Panc1 (cell line): Measurements from ENCODE around the gene CALD1. TPM values are rescaled to one million over a fixed set of nuclear protein-coding genes. Genes with fewer than 3 reads are reported as not detected.

Experiments used
- ATAC-seq: fragments of 200-7000 bp; cut with Tn5 transposase; 2 replicates; pipeline ENCODE4 v1.9.1; 2020; ENCODE audit warnings: mild to moderate bottlenecking, moderate library complexity
- BruUV-seq: library from RNA; stranded (reverse); fragments of 400-500 nt; replicated peaks from 2 replicates; lab custom pipeline; 2021; lab: Mats Ljungman, UMichigan
- CTCF ChIA-PET: fragments of 300-600 bp; sonication (Branson Sonifier 250); formaldehyde crosslinking; loops from one replicate; lab custom pipeline; 2022; ENCODE audit warnings: antibody characterized with exemption; lab: Charles Lee
- POLR2A ChIA-PET: fragments of 300-600 bp; sonication (Branson Sonifier 250); formaldehyde crosslinking; loops from one replicate; lab custom pipeline; 2022; ENCODE audit warnings: antibody characterized with exemption; lab: Charles Lee
- DNase-seq: peaks from one replicate; pipeline ENCODE4 v3.0.0-alpha.2; 2010; ENCODE audit warnings: low read depth, low spot score
- H3K27ac ChIP-seq: 2 replicates; pipeline ENCODE4 v1.5.1; 2011; ENCODE audit warnings: mild to moderate bottlenecking, low read length, inconsistent platforms
- H3K27me3 ChIP-seq: fragments of 200-500 bp; sonication (Bioruptor generic); 2 replicates; pipeline ENCODE4 v1.6.0; 2014; ENCODE audit warnings: low read length, inconsistent platforms; ENCODE audit not compliant: control insufficient read depth, insufficient read depth
- H3K36me3 ChIP-seq: fragments of 200-500 bp; sonication (Bioruptor generic); 2 replicates; pipeline ENCODE4 v1.5.1; 2014; ENCODE audit warnings: inconsistent platforms, mild to moderate bottlenecking, low read length, moderate library complexity; ENCODE audit not compliant: control insufficient read depth, insufficient read depth
- H3K4me1 ChIP-seq: 2 replicates; pipeline ENCODE4 v1.5.1; 2011; ENCODE audit warnings: inconsistent platforms, mild to moderate bottlenecking, low read length, moderate library complexity; ENCODE audit not compliant: control insufficient read depth, insufficient read depth
- H3K4me3 ChIP-seq, 2 experiments: 2 replicates each; pipeline ENCODE4 v1.5.1; 2011 to 2012; ENCODE audit warnings: low read depth in 2 of 2, low read length in 2 of 2, mild to moderate bottlenecking in 2 of 2, inconsistent platforms in 1 of 2, moderate library complexity in 1 of 2
- H3K9me3 ChIP-seq: fragments of 200-500 bp; sonication (Bioruptor generic); 2 replicates; pipeline ENCODE4 v1.5.1; 2014; ENCODE audit warnings: low read depth, mild to moderate bottlenecking, inconsistent platforms, low read length, moderate library complexity; ENCODE audit not compliant: control insufficient read depth, insufficient read depth
- POLR2AphosphoS5 ChIP-seq: IDR thresholded peaks from 2 replicates; pipeline ENCODE4 v1.6.1; 2012; ENCODE audit warnings: mild to moderate bottlenecking, low read depth, low read length, moderate library complexity
- SIN3A ChIP-seq: IDR thresholded peaks from 2 replicates; pipeline ENCODE4 v1.6.1; 2012; ENCODE audit warnings: low read depth, mild to moderate bottlenecking, low read length, moderate library complexity, borderline replicate concordance; ENCODE audit not compliant: insufficient read depth
- TCF7L2 ChIP-seq: IDR thresholded peaks from 2 replicates; pipeline ENCODE4 v1.6.1; 2011; ENCODE audit warnings: mild to moderate bottlenecking, low read depth, low read length, inconsistent platforms
- in situ Hi-C: cut with HindIII; loops from 2 replicates; pipeline ENCODE4 v1.10.0; 2016; ENCODE audit warnings: low sequenced_read_pairs, low pct_unique_long_range_greater_than_20kb
- intact Hi-C: fragments of 100-400 bp; cut with micrococcal nuclease; formaldehyde crosslinking; loops from one replicate; pipeline ENCODE4 v1.10.0; 2022; ENCODE audit not compliant: unreplicated experiment
- total RNA-seq: library from RNA; stranded (reverse); gene quantifications from one replicate; pipeline ENCODE4 v1.2.1, GENCODE V29; 2021; ENCODE audit not compliant: unreplicated experiment
- TF ChIP-seq, protein P1 (sequence below), 2 experiments: IDR thresholded peaks; 2 replicates each; pipeline ENCODE4 v1.6.1; 2011 to 2012; ENCODE audit warnings: low read depth in 2 of 2, control low read depth in 1 of 2, low read length in 1 of 2, mild to moderate bottlenecking in 1 of 2, moderate library complexity in 1 of 2; ENCODE audit not compliant: insufficient read depth in 1 of 2
- TF ChIP-seq, protein P2 (sequence below): fragments of 450-650 bp; IDR thresholded peaks from 2 replicates; pipeline ENCODE4 v1.5.1; 2017; ENCODE audit warnings: mild to moderate bottlenecking

The CALD1 gene
- total RNA-seq, 1 experiment from 2014 or later, result 9.2 TPM

DNA sequence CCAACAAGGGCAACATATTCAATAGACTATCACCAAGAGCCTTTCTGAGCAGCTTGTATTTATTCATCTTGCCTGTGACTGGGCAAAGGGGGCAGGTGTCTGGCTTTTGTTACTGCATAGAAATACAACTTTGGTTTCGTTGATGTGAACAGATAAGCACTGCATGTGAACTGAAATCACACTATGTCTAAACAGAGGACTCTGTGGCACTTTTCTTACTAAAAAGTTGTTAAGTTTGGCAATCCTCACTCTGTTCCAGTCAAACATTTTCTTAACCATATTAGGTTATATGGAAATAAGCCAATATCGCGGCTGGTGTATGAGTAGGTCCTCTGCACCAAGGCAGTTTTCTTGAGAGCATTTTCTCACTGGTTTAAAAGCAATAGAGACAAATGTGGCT lies 48.5 kb downstream of the CALD1 start:
- no peak overlapping the region for H3K27ac ChIP-seq
- POLR2A ChIA-PET, result no interaction called here
- TF ChIP-seq, protein P1, sequence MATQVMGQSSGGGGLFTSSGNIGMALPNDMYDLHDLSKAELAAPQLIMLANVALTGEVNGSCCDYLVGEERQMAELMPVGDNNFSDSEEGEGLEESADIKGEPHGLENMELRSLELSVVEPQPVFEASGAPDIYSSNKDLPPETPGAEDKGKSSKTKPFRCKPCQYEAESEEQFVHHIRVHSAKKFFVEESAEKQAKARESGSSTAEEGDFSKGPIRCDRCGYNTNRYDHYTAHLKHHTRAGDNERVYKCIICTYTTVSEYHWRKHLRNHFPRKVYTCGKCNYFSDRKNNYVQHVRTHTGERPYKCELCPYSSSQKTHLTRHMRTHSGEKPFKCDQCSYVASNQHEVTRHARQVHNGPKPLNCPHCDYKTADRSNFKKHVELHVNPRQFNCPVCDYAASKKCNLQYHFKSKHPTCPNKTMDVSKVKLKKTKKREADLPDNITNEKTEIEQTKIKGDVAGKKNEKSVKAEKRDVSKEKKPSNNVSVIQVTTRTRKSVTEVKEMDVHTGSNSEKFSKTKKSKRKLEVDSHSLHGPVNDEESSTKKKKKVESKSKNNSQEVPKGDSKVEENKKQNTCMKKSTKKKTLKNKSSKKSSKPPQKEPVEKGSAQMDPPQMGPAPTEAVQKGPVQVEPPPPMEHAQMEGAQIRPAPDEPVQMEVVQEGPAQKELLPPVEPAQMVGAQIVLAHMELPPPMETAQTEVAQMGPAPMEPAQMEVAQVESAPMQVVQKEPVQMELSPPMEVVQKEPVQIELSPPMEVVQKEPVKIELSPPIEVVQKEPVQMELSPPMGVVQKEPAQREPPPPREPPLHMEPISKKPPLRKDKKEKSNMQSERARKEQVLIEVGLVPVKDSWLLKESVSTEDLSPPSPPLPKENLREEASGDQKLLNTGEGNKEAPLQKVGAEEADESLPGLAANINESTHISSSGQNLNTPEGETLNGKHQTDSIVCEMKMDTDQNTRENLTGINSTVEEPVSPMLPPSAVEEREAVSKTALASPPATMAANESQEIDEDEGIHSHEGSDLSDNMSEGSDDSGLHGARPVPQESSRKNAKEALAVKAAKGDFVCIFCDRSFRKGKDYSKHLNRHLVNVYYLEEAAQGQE (IDR thresholded peaks at IDR 0.05; ENCODE audit: insufficient read depth in 1 of 2, low read depth in 2 of 2, low read length in 1 of 2), result no peak
- TF ChIP-seq TCF7L2 (no peak), POLR2AphosphoS5 (no peak), SIN3A (no peak)
- TF ChIP-seq, protein P2, sequence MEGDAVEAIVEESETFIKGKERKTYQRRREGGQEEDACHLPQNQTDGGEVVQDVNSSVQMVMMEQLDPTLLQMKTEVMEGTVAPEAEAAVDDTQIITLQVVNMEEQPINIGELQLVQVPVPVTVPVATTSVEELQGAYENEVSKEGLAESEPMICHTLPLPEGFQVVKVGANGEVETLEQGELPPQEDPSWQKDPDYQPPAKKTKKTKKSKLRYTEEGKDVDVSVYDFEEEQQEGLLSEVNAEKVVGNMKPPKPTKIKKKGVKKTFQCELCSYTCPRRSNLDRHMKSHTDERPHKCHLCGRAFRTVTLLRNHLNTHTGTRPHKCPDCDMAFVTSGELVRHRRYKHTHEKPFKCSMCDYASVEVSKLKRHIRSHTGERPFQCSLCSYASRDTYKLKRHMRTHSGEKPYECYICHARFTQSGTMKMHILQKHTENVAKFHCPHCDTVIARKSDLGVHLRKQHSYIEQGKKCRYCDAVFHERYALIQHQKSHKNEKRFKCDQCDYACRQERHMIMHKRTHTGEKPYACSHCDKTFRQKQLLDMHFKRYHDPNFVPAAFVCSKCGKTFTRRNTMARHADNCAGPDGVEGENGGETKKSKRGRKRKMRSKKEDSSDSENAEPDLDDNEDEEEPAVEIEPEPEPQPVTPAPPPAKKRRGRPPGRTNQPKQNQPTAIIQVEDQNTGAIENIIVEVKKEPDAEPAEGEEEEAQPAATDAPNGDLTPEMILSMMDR, result no peak
- no peak overlapping the region for H3K4me3 ChIP-seq
- no TSS peak for BruUV-seq
- no peaks in the 10 kb centered on the region for H3K36me3 ChIP-seq
- intact Hi-C loops, result no loop called here
- ATAC-seq (no peak), DNase-seq (no peak)
- no peaks in the 10 kb centered on the region for H3K27me3 ChIP-seq
- no peaks in the 10 kb centered on the region for H3K9me3 ChIP-seq
- CTCF ChIA-PET, result no interaction called here
- in situ Hi-C loops, result no loop called here
- no peaks in the 10 kb centered on the region for H3K4me1 ChIP-seq

DNA sequence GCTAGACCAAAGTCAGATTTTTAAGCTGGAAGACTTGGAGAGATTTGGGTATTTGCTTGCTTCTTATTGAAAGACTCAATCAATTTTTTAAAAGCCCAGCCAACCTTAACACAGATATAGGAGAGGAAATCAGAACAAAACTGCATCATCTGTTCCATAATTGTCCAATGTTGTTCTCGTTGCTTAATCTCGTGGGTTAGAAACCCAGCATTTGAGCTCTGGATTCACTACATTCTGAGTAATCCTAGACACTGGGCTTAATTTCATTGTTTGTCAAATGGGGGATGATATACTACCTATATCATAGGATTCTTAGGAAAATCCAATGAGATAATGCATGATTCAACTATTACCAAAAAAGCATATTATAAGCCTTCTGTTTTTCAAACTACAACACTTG lies 48.9 kb downstream of the CALD1 start:
- ChIA-PET CTCF (no interaction called here), POLR2A (no interaction called here)
- no peaks in the 10 kb centered on the region for H3K36me3 ChIP-seq
- H3K4me1 ChIP-seq, result no peaks in the 10 kb centered on the region
- intact Hi-C loops, result no loop called here
- ATAC-seq (no peak), DNase-seq (no peak)
- H3K27me3 ChIP-seq, result no peaks in the 10 kb centered on the region
- H3K4me3 ChIP-seq, result no peak overlapping the region
- in situ Hi-C loops, result no loop called here
- BruUV-seq, result no TSS peak
- TF ChIP-seq, protein P2, result no peak
- TF ChIP-seq, protein P1 (IDR thresholded peaks at IDR 0.05; ENCODE audit: insufficient read depth in 1 of 2, low read depth in 2 of 2, low read length in 1 of 2), result no peak
- TF ChIP-seq SIN3A, result no peak
- TF ChIP-seq TCF7L2, result no peak
- no peak for TF ChIP-seq POLR2AphosphoS5
- no peak overlapping the region for H3K27ac ChIP-seq
- H3K9me3 ChIP-seq, result no peaks in the 10 kb centered on the region
